Measurements from ENCODE around the gene COL25A1. TPM values are rescaled to one million over a fixed set of nuclear protein-coding genes. Genes with fewer than 3 reads are reported as not detected.

Gene COL25A1
- total RNA-seq, 1 donor from 2014 or later = 5.6 TPM

GRCh38 chr4:109125084-109125483 lies 177.4 kb downstream of the COL25A1 start:
- Histone ChIP-seq H3K27me3 (no peaks in the 10 kb centered on the region), H3K27ac (no peak overlapping the region), H3K4me1 (no peaks in the 10 kb centered on the region), H3K36me3 (no peaks in the 10 kb centered on the region), H3K9me3 (no peaks in the 10 kb centered on the region), H3K4me3 (no peak overlapping the region)
- DNase-seq (ENCODE audit: low spot score in 2 of 2) = no peak
- TF ChIP-seq CTCF (IDR thresholded peaks at IDR 0.05) = no peak
- intact Hi-C loops (cut with DNase I) = no loop called here

GRCh38 chr4:109123951-109124350 lies 178.5 kb downstream of the COL25A1 start:
- Histone ChIP-seq H3K4me1 (no peaks in the 10 kb centered on the region), H3K36me3 (no peaks in the 10 kb centered on the region), H3K4me3 (no peak overlapping the region), H3K27me3 (no peaks in the 10 kb centered on the region), H3K9me3 (no peaks in the 10 kb centered on the region), H3K27ac (no peak overlapping the region)
- no peak for DNase-seq (ENCODE audit: low spot score in 2 of 2)
- intact Hi-C loops (cut with DNase I) = no loop called here
- no peak for TF ChIP-seq CTCF (IDR thresholded peaks at IDR 0.05)

GRCh38 chr4:109121561-109121960 lies 180.9 kb downstream of the COL25A1 start:
- Histone ChIP-seq H3K4me3 (no peak overlapping the region), H3K27ac (no peak overlapping the region), H3K4me1 (no peaks in the 10 kb centered on the region), H3K27me3 (no peaks in the 10 kb centered on the region), H3K9me3 (no peaks in the 10 kb centered on the region), H3K36me3 (no peaks in the 10 kb centered on the region)
- intact Hi-C loops (cut with DNase I) = no loop called here
- TF ChIP-seq CTCF (IDR thresholded peaks at IDR 0.05) = no peak
- DNase-seq (ENCODE audit: low spot score in 2 of 2) = no peak

GRCh38 chr4:109119852-109120251 lies 182.6 kb downstream of the COL25A1 start:
- intact Hi-C loops (cut with DNase I) = no loop called here
- TF ChIP-seq CTCF (IDR thresholded peaks at IDR 0.05) = no peak

GRCh38 chr4:109118635-109119034 lies 183.8 kb downstream of the COL25A1 start:
- DNase-seq (ENCODE audit: low spot score in 2 of 2) = no peak
- Histone ChIP-seq H3K4me1 (no peaks in the 10 kb centered on the region), H3K36me3 (no peaks in the 10 kb centered on the region), H3K9me3 (no peaks in the 10 kb centered on the region), H3K4me3 (no peak overlapping the region), H3K27me3 (no peaks in the 10 kb centered on the region), H3K27ac (no peak overlapping the region)
- intact Hi-C loops (cut with DNase I) = no loop called here
- no peak for TF ChIP-seq CTCF (IDR thresholded peaks at IDR 0.05)

More at GRCh38 chr4:109119852-109120251, 182.6 kb downstream of the COL25A1 start:
- DNase-seq (ENCODE audit: low spot score in 2 of 2) = no peak
- no peaks in the 10 kb centered on the region for H3K9me3 ChIP-seq
- H3K36me3 ChIP-seq = no peaks in the 10 kb centered on the region
- no peaks in the 10 kb centered on the region for H3K4me1 ChIP-seq
- no peaks in the 10 kb centered on the region for H3K27me3 ChIP-seq
- no peak overlapping the region for H3K4me3 ChIP-seq
- no peak overlapping the region for H3K27ac ChIP-seq

- no peaks in the 10 kb centered on the region for H3K36me3 ChIP-seq
- TF ChIP-seq CTCF (IDR thresholded peaks at IDR 0.05) = no peak
- no peaks in the 10 kb centered on the region for H3K4me1 ChIP-seq
- no peak overlapping the region for H3K4me3 ChIP-seq
- H3K9me3 ChIP-seq = no peaks in the 10 kb centered on the region
- intact Hi-C loops (cut with DNase I) = no loop called here
- no peaks in the 10 kb centered on the region for H3K27me3 ChIP-seq
- no peak for DNase-seq (ENCODE audit: low spot score in 2 of 2)
- no peak overlapping the region for H3K27ac ChIP-seq
These were observed 188.0 kb downstream of the COL25A1 start for GRCh38 chr4:109114501-109114900.

All from ascending aorta (tissue), 2 donors.